Ishikawa (cell line): ENCODE data around the gene SNRNP25.

Experiments used
- CEBPB ChIP-seq: IDR thresholded peaks from 2 replicates; pipeline ENCODE4 v1.6.1; 2012
- CREB1 ChIP-seq: IDR thresholded peaks from 2 replicates; pipeline ENCODE4 v1.6.1; 2012; ENCODE audit warnings: low read depth
- EGR1 ChIP-seq: IDR thresholded peaks from 2 replicates; pipeline ENCODE4 v1.6.1; 2012
- EP300 ChIP-seq: IDR thresholded peaks from 2 replicates; pipeline ENCODE4 v1.6.1; 2012; ENCODE audit warnings: borderline replicate concordance
- FOXM1 ChIP-seq: IDR thresholded peaks from 2 replicates; pipeline ENCODE4 v1.6.1; 2012; ENCODE audit warnings: low read depth, borderline replicate concordance
- MAX ChIP-seq: IDR thresholded peaks from 2 replicates; pipeline ENCODE4 v1.6.1; 2012
- RAD21 ChIP-seq: IDR thresholded peaks from 2 replicates; pipeline ENCODE4 v1.6.1; 2012; ENCODE audit warnings: low read depth
- REST ChIP-seq: IDR thresholded peaks from 2 replicates; pipeline ENCODE4 v1.6.1; 2012; ENCODE audit warnings: low read depth, mild to moderate bottlenecking
- TAF1 ChIP-seq: IDR thresholded peaks from 2 replicates; pipeline ENCODE4 v1.6.1; 2012; ENCODE audit warnings: low read depth, mild to moderate bottlenecking
- TCF12 ChIP-seq: IDR thresholded peaks from 2 replicates; pipeline ENCODE4 v1.6.1; 2012; ENCODE audit warnings: low read depth
- TEAD4 ChIP-seq: IDR thresholded peaks from 2 replicates; pipeline ENCODE4 v1.6.1; 2012
- USF1 ChIP-seq: IDR thresholded peaks from 2 replicates; pipeline ENCODE4 v1.6.1; 2012
- YY1 ChIP-seq: IDR thresholded peaks from 2 replicates; pipeline ENCODE4 v1.6.1; 2012; ENCODE audit warnings: low read depth
- ZBTB7A ChIP-seq: IDR thresholded peaks from 2 replicates; pipeline ENCODE4 v1.6.1; 2012; ENCODE audit warnings: low read depth

DNA sequence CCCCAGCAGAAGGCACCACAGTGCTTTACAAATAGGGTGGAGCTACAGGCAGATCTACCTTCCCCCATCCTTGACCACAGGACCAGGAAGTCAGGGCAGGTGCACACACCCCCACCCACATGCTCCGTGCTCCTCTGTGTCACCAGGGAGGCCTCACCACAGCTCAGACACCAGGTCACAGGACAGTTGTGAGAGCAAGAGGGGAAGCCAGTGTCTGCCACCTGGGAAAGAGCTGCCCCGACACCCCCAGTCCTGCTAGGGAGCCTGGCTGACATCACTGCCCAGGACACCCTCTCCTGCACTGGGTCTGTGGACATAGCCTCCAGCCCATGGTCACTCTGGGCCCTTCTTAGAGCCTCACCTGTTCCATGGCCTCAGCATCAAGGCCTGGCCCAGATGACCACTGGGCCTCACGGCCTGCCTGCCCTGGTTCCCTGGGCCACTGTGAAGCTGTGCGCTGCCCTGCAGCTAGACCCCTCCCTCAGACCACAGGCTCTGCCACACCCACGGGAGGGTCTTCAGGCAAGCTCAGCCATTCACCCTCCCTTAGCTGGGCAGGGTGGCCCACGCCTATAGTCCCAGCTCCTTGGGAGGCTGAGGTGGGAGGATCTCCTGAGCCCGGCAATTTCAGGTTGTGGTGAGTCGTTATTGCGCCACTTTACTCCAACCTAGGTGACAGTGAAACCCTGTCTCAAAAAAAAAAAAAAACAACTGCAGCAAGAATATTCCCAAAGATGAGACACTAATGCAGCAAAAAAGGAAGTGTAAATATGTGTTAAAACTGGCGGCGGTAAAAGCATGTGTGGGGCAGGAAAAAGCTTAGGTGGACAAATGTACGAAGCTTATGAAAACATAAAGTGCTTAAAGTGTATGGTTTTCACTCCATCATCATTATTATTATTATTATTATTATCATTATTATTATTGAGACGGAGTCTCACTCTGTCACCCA is 14.4 kb upstream of the SNRNP25 start:
- no peak for TF ChIP-seq YY1
- no peak for TF ChIP-seq TAF1
- no peak for TF ChIP-seq EP300
- TF ChIP-seq TEAD4 = no peak
- TF ChIP-seq FOXM1 = no peak
- TF ChIP-seq CEBPB = no peak
- TF ChIP-seq TCF12 = no peak
- TF ChIP-seq MAX = no peak
- no peak for TF ChIP-seq CREB1
- no peak for TF ChIP-seq REST
- no peak for TF ChIP-seq ZBTB7A
- no peak for TF ChIP-seq USF1
- TF ChIP-seq RAD21 = no peak
- TF ChIP-seq EGR1 = no peak
